ENCODE measurements around the gene NACC2. TPM values are rescaled to one million over a fixed set of nuclear protein-coding genes. Genes with fewer than 3 reads are reported as not detected.

The NACC2 gene
- total RNA-seq, 1 experiment from 2014 or later, result 24.8 TPM

GRCh38 chr9:135987838-135988404, 107.2 kb downstream of the NACC2 start:
- CTCF ChIA-PET, result no interaction called here
- no peak for TF ChIP-seq CTCF (IDR thresholded peaks at IDR 0.05; ENCODE audit: unreplicated experiment)
- Mint-ChIP-seq H3K27ac (ENCODE audit: unreplicated experiment) (no peak overlapping the region), H3K27me3 (ENCODE audit: unreplicated experiment) (peaks cover 19% of the 10 kb centered on the region), H3K4me3 (ENCODE audit: low read depth, unreplicated experiment) (no peak overlapping the region), H3K9me3 (ENCODE audit: low read depth, unreplicated experiment) (no peaks in the 10 kb centered on the region), H3K4me1 (ENCODE audit: low read depth, unreplicated experiment) (no peaks in the 10 kb centered on the region), H3K36me3 (ENCODE audit: insufficient read depth, unreplicated experiment) (peaks cover 5% of the 10 kb centered on the region)
- intact Hi-C loops (cut with micrococcal nuclease; ENCODE audit: unreplicated experiment), result no loop called here
- no TSS peak for BruUV-seq (replicated peaks)
- no peak for DNase-seq

- H3K4me3 Mint-ChIP-seq (ENCODE audit: low read depth, unreplicated experiment), result no peak overlapping the region
- BruUV-seq (replicated peaks), result no TSS peak
- H3K36me3 Mint-ChIP-seq (ENCODE audit: insufficient read depth, unreplicated experiment), result peaks cover 5% of the 10 kb centered on the region
- intact Hi-C loops (cut with micrococcal nuclease; ENCODE audit: unreplicated experiment), result no loop called here
- H3K27me3 Mint-ChIP-seq (ENCODE audit: unreplicated experiment), result peaks cover 31% of the 10 kb centered on the region
- H3K9me3 Mint-ChIP-seq (ENCODE audit: low read depth, unreplicated experiment), result no peaks in the 10 kb centered on the region
- no peaks in the 10 kb centered on the region for H3K4me1 Mint-ChIP-seq (ENCODE audit: low read depth, unreplicated experiment)
- DNase-seq, result no peak
- H3K27ac Mint-ChIP-seq (ENCODE audit: unreplicated experiment), result no peak overlapping the region
- no peak for TF ChIP-seq CTCF (IDR thresholded peaks at IDR 0.05; ENCODE audit: unreplicated experiment)
- CTCF ChIA-PET, result interaction anchor here (0.6 kb wide), 1 partner anchor 1015 kb away, joined by 5 read pairs; no protein-coding TSS in a partner anchor
Observed at GRCh38 chr9:135986605-135987004, 108.5 kb downstream of the NACC2 start.

GRCh38 chr9:135985889-135986288, 109.2 kb downstream of the NACC2 start:
- TF ChIP-seq CTCF (IDR thresholded peaks at IDR 0.05; ENCODE audit: unreplicated experiment), result no peak
- peaks cover 31% of the 10 kb centered on the region for H3K27me3 Mint-ChIP-seq (ENCODE audit: unreplicated experiment)
- BruUV-seq (replicated peaks), result no TSS peak
- no peak overlapping the region for H3K27ac Mint-ChIP-seq (ENCODE audit: unreplicated experiment)
- CTCF ChIA-PET, result no interaction called here
- no peaks in the 10 kb centered on the region for H3K4me1 Mint-ChIP-seq (ENCODE audit: low read depth, unreplicated experiment)
- H3K36me3 Mint-ChIP-seq (ENCODE audit: insufficient read depth, unreplicated experiment), result peaks cover 3% of the 10 kb centered on the region
- DNase-seq, result no peak
- H3K9me3 Mint-ChIP-seq (ENCODE audit: low read depth, unreplicated experiment), result no peaks in the 10 kb centered on the region
- no peak overlapping the region for H3K4me3 Mint-ChIP-seq (ENCODE audit: low read depth, unreplicated experiment)
- intact Hi-C loops (cut with micrococcal nuclease; ENCODE audit: unreplicated experiment), result no loop called here

- TF ChIP-seq CTCF (IDR thresholded peaks at IDR 0.05; ENCODE audit: unreplicated experiment), result no peak
- no TSS peak for BruUV-seq (replicated peaks)
Observed at GRCh38 chr9:135985459-135985774, 109.7 kb downstream of the NACC2 start.

More at GRCh38 chr9:135985459-135985774, 109.7 kb downstream of the NACC2 start:
- no peak overlapping the region for H3K27ac Mint-ChIP-seq (ENCODE audit: unreplicated experiment)
- CTCF ChIA-PET, result no interaction called here
- no peaks in the 10 kb centered on the region for H3K4me1 Mint-ChIP-seq (ENCODE audit: low read depth, unreplicated experiment)
- no peaks in the 10 kb centered on the region for H3K9me3 Mint-ChIP-seq (ENCODE audit: low read depth, unreplicated experiment)
- no peak for DNase-seq
- peaks cover 31% of the 10 kb centered on the region for H3K27me3 Mint-ChIP-seq (ENCODE audit: unreplicated experiment)
- H3K36me3 Mint-ChIP-seq (ENCODE audit: insufficient read depth, unreplicated experiment), result no peaks in the 10 kb centered on the region
- H3K4me3 Mint-ChIP-seq (ENCODE audit: low read depth, unreplicated experiment), result no peak overlapping the region
- intact Hi-C loops (cut with micrococcal nuclease; ENCODE audit: unreplicated experiment), result no loop called here

All from Calu3 (cell line).